A673 (cell line): Measurements from ENCODE around the gene OR2T2. TPM values are rescaled to one million over a fixed set of nuclear protein-coding genes. Genes with fewer than 3 reads are reported as not detected.
A peak's percentile ranks its signal among the peaks of the same experiment; 100 is the strongest.
"Not testable (repeated sequence)": the region's sequence is repeated elsewhere in the genome, so short reads cannot be mapped to it uniquely, and the experiment has no call there.

Source experiments
- Bru-seq: library from RNA; stranded (reverse); fragments of 400-500 nt; gene quantifications from one replicate; lab custom pipeline; 2021; lab: Mats Ljungman, UMichigan
- BruChase-seq, 2 experiments: library from RNA; stranded (reverse); fragments of 400-500 nt; gene quantifications; one replicate each; lab custom pipeline; 2021; lab: Mats Ljungman, UMichigan
- BruUV-seq: library from RNA; stranded (reverse); fragments of 400-500 nt; replicated peaks from 2 replicates; lab custom pipeline; 2021; lab: Mats Ljungman, UMichigan
- CTCF ChIA-PET: fragments of 300-600 bp; sonication (Branson Sonifier 250); formaldehyde crosslinking; loops from one replicate; lab custom pipeline; 2022; ENCODE audit warnings: antibody characterized with exemption; lab: Charles Lee
- POLR2A ChIA-PET: fragments of 300-600 bp; sonication (Branson Sonifier 250); formaldehyde crosslinking; loops from one replicate; lab custom pipeline; 2022; ENCODE audit warnings: antibody characterized with exemption; ENCODE audit not compliant: low non-redundant PET; lab: Charles Lee
- DNase-seq: peaks from one replicate; pipeline ENCODE4 v3.0.0-alpha.2; 2015; ENCODE audit warnings: low spot score
- H3K27ac ChIP-seq: fragments of 200-600 bp; sonication (generic); 2 replicates; pipeline ENCODE4 v1.5.1; 2016; ENCODE audit warnings: mixed run types, low read depth, mild to moderate bottlenecking, mixed read lengths, antibody characterized with exemption, low read length; ENCODE audit not compliant: poor library complexity, severe bottlenecking
- H3K27me3 ChIP-seq: fragments of 200-600 bp; sonication (generic); replicated peaks from 2 replicates; pipeline ENCODE4 v1.6.1; 2017; ENCODE audit warnings: mixed run types, low read depth, mild to moderate bottlenecking, mixed read lengths, antibody characterized with exemption, low read length; ENCODE audit not compliant: insufficient read depth, poor library complexity
- H3K36me3 ChIP-seq: fragments of 200-600 bp; sonication (generic); 2 replicates; pipeline ENCODE4 v1.6.1; 2016; ENCODE audit warnings: mixed run types, mild to moderate bottlenecking, mixed read lengths, antibody characterized with exemption, low read length; ENCODE audit not compliant: insufficient read depth, poor library complexity, severe bottlenecking
- H3K4me1 ChIP-seq: fragments of 200-600 bp; sonication (generic); 2 replicates; pipeline ENCODE4 v1.6.1; 2017; ENCODE audit warnings: mixed run types, mild to moderate bottlenecking, mixed read lengths, antibody characterized with exemption, low read length; ENCODE audit not compliant: insufficient read depth, poor library complexity, severe bottlenecking
- H3K4me3 ChIP-seq: fragments of 200-600 bp; sonication (generic); 2 replicates; pipeline ENCODE4 v1.5.1; 2016; ENCODE audit warnings: low read depth, mixed run types, mild to moderate bottlenecking, mixed read lengths, low read length; ENCODE audit not compliant: poor library complexity, severe bottlenecking
- H3K9me3 ChIP-seq: fragments of 200-600 bp; sonication (generic); 2 replicates; pipeline ENCODE4 v1.6.1; 2016; ENCODE audit warnings: mixed run types, low read depth, mild to moderate bottlenecking, mixed read lengths, antibody characterized with exemption, low read length; ENCODE audit not compliant: poor library complexity, severe bottlenecking
- CTCF ChIP-seq: fragments of 300-800, 200-600 bp; sonication (generic); conservative IDR thresholded peaks from 2 replicates; pipeline ENCODE4 v1.5.1; 2017; ENCODE audit warnings: low read depth, mild to moderate bottlenecking, antibody characterized with exemption, low read length, moderate library complexity, mixed read lengths
- EZH2 ChIP-seq: fragments of 200-600 bp; sonication (generic); IDR thresholded peaks from 2 replicates; pipeline ENCODE4 v1.6.1; 2017; ENCODE audit warnings: borderline replicate concordance, low read depth, mild to moderate bottlenecking, mixed read lengths, antibody characterized with exemption, low read length; ENCODE audit not compliant: poor library complexity, severe bottlenecking
- intact Hi-C: fragments of 100-400 bp; cut with micrococcal nuclease; formaldehyde crosslinking; loops from one replicate; pipeline ENCODE4 v1.10.0; 2022; ENCODE audit not compliant: unreplicated experiment
- long read RNA-seq: library from polyadenylated mRNA; stranded (forward); transcript quantifications from one replicate; pipeline ENCODE4 v2.0.0, GENCODE V29; 2022
- total RNA-seq: library from RNA; stranded (reverse); gene quantifications from 2 replicates; pipeline ENCODE4 v1.2.3, GENCODE V29; 2021

OR2T2 gene
- total RNA-seq (not detected in 2 replicates), Bru-seq, nascent RNA (not detected), BruChase-seq, experiment 1, labeled RNA remaining after a 2-hour chase (not detected), BruChase-seq, experiment 2, labeled RNA remaining after a 6-hour chase (not detected)
- long read RNA-seq = 0 reads

DNA sequence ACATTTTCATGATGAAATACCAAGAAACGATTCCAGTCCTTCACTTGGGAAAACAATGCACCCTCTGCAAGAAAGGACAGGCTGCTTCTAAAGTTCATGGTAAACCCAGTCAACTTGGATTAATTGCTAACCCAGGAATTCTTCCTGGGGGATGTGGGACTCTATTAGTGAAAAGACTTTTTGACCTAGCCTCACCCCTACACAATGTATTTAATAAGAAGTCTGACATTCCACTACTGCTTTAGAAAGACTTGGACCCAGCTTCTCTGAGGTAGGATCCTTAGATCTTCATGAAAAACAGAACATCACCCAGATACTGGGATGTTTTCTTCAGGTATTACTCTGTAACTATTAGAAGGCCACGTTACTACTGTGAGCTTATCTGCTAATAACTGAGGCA is at the start of gene OR2T2:
Gene OR2T2 (plus strand): TSS at position 239 of the 400 bp plus-strand sequence. CDS start 7,161 bp downstream, outside the sequence.
- DNase-seq, POLR2A ChIA-PET, H3K4me1 ChIP-seq, CTCF ChIA-PET, H3K9me3 ChIP-seq, H3K36me3 ChIP-seq, H3K27me3 ChIP-seq, H3K4me3 ChIP-seq, intact Hi-C loops, BruUV-seq, H3K27ac ChIP-seq: not testable (repeated sequence)

- intact Hi-C loops = no loop called here
- POLR2A ChIA-PET = no interaction called here
- no peak within 1 kb of the TSS for H3K4me3 ChIP-seq
- no peak for DNase-seq
- no peaks in the 10 kb centered on the region for H3K27me3 ChIP-seq
- no peaks in the 10 kb centered on the region for H3K4me1 ChIP-seq
- no TSS peak for BruUV-seq
- TF ChIP-seq CTCF (no peak), EZH2 (no peak)
- no peaks in the 10 kb centered on the region for H3K9me3 ChIP-seq
- no peak within 1 kb of the TSS for H3K27ac ChIP-seq
- CTCF ChIA-PET = no interaction called here
- no peaks in the 10 kb centered on the region for H3K36me3 ChIP-seq
Measured at GRCh38 chr1:248402748-248403147, 42.7 kb upstream of the OR2T2 start, which contains the start of gene OR2T1. OR2T1 (plus strand) TSS chr1:248403048; CDS start chr1:248406148, 3,100 bp downstream.

GRCh38 chr1:248404024-248404423 is 41.4 kb upstream of the OR2T2 start:
- BruUV-seq = no TSS peak
- peak; percentile 30 for DNase-seq
- ChIA-PET CTCF (no interaction called here), POLR2A (no interaction called here)
- Histone ChIP-seq H3K27me3 (no peaks in the 10 kb centered on the region), H3K4me1 (no peaks in the 10 kb centered on the region), H3K4me3 (no peak overlapping the region), H3K27ac (no peak overlapping the region), H3K9me3 (no peaks in the 10 kb centered on the region), H3K36me3 (no peaks in the 10 kb centered on the region)
- TF ChIP-seq CTCF (peak; percentile 44), EZH2 (no peak)
- intact Hi-C loops = loop anchor here (1.0 to 2.0 kb wide), 4 partner anchors 208 to 403 kb away; partner anchors contain the start of gene OR14I1
